Muscle of arm (tissue), 12 donors: Measurements from ENCODE around the gene CAPZA1. TPM values are rescaled to one million over a fixed set of nuclear protein-coding genes. Genes with fewer than 3 reads are reported as not detected.
"Not testable (repeated sequence)": the region's sequence is repeated elsewhere in the genome, so short reads cannot be mapped to it uniquely, and the experiment has no call there.

Source experiments
- DNase-seq: peaks from one replicate; pipeline ENCODE4 v3.0.0-alpha.2; 2013
- polyA plus RNA-seq, 12 donors: library from polyadenylated mRNA; unstranded; fragments of 120-200 nt; gene quantifications; one replicate each; pipeline ENCODE4 v1.2.1, GENCODE V29; 2013; ENCODE audit not compliant: insufficient read length in 12 of 12

Gene CAPZA1
- polyA plus RNA-seq, 12 donors: 61.4 to 947 (median 94.0) TPM

DNA sequence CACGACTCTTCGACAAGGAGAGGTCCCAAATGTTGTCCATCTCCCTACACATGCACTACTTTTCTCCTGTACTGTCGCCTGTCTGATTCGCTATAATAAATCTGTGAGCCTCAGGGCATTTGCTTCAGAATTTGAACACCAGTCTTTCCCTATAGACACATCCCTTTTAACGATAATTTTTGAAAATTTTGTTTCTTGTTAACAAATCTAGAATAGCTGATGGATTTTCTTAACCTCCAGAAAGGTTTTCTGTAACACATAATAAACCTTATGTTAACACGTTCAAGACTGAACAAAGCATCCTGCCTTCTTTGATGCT, 704 bp downstream of the CAPZA1 start:
- DNase-seq: no peak

GRCh38 chr1:112624493-112624892, 4.9 kb downstream of the CAPZA1 start:
- not testable (repeated sequence) for DNase-seq

DNA sequence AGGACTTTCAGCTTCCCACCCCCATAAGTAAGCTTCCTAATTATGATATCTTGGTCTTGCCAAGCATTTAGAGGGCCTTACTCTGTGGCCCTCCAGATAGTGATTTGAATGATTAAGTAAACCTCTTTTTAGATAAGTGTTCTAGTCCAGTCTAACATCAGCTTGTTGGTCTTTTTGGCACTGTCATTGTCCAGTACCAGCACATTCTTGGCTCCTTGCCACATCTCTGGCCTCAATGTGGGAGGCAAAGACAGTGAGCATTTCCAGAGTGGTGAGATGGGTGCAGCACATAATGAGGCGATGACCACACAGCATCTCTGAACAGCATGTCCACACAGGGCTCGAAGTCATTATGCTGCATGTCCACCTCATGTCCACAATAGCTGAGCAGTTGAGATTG, 6.1 kb downstream of the CAPZA1 start:
- DNase-seq: no peak

DNA sequence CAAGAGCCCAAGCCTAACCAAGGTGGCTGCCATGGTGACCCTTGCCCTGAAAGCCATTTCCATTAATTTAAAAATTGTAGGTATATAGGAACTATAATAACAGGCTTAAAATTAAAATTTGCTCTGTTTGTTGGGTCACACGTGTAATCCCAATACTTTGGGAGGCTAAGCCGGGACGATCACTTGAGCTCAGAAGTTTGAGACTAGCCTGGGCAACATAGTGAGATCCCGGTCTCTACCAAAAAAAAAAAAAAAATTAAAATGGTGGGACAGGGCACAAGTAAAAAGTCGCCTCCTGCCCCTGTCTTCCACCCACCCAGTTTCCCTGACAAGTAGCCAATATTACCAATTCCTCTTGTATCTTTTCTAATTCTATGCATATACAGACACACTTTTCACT, 6.6 kb downstream of the CAPZA1 start:
- no peak for DNase-seq

DNA sequence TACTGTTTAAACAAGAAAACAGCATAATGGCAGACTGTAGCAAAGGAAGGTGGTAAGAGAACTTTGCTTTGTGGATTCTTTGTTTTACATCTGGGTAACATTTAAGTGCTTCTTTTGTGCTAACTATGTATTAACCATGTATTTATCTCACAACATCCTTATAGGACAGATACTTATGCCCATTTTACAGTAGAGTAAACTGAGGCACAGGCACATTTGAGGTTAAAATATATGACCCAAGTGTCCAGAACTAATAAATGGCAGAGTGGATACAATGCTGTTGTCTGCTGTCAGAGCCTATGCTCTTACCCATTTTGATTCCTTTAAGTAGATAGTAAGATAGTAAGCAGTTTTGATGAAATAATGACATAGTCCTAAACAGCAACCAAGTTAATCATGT, 7.3 kb downstream of the CAPZA1 start:
- DNase-seq: no peak

DNA sequence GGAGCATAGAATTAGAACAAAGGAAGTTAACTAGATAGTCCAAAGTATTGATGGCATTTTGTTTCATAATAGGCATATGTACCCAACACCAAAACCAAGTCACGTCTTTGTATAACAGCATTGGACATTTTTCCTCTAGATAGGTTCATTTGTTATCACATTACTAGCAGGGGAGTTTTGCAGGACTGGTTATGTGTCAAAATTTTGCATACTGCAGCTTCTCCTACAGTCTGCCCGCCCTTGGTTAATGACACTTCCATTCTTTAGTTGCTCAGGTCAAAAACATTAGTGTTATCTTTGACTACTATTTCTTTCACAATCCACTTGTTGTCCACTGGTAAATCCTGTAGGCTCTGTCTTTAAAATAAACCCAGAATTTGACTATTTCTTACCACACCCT, 8.9 kb downstream of the CAPZA1 start:
- DNase-seq: no peak

GRCh38 chr1:112629256-112629655, 9.6 kb downstream of the CAPZA1 start:
- DNase-seq: no peak

GRCh38 chr1:112633628-112634027, 14.0 kb downstream of the CAPZA1 start:
- DNase-seq: no peak

- no peak for DNase-seq
Observed at GRCh38 chr1:112634367-112634766, 14.7 kb downstream of the CAPZA1 start.

GRCh38 chr1:112636056-112636455, 16.4 kb downstream of the CAPZA1 start:
- no peak for DNase-seq

GRCh38 chr1:112636597-112637253, 17.1 kb downstream of the CAPZA1 start:
- no peak for DNase-seq

DNA sequence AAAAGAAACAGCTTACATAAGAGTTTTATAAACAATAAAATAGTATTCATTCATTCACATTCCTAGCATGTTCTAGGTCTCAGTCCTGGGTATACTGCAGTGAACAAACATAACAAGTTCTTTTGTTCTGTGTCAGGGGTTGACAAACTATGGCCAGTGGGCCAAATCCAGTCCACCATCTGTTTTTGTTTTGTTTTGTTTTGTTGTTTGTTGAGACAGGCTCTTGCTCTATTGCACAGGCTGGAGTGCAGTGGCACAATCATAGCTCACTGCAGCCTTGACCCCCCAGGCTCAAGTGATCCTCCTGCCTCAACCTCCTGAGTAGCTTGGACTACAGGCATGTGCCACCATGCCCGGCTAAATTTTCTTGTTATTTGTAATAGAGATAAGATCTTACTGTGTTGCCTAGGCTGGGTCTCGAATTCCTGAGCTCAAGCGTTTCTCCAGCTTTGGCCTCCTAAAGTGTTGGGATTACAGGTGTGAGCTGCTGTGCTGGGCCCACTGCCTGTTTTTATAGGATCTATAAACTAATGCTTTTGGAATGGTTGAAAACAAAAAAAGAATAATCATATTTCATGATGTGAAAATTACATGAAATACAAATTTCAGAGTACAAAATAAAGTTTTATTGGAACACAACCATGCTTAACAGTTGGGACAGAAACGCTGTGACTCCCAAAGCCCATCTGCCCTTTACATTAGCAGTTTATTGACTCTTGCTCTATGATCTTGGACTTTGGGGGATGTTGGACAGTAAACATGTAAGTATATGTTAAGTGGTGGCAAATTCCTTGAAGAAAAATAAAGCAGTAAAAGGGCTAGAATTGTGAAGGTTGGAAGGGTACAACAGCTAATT, 17.9 kb downstream of the CAPZA1 start:
- DNase-seq: no peak

DNA sequence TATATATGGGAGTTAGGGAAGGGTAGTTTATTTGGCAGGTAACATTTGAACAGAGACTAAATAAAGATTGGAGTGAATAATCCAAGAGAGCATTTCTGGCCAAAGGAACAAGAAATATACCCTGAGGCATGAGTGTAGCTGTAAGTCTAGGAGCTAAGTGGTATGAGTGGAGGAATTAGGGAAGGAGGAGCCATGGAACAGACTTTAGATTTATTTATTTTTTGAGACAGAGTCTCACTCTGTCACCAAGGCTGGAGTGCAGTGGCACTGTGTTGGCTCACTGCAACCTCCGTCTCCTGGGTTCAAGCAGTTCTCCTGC, 18.4 kb downstream of the CAPZA1 start:
- DNase-seq: no peak

GRCh38 chr1:112640437-112640836, 20.8 kb downstream of the CAPZA1 start:
- DNase-seq: not testable (repeated sequence)

DNA sequence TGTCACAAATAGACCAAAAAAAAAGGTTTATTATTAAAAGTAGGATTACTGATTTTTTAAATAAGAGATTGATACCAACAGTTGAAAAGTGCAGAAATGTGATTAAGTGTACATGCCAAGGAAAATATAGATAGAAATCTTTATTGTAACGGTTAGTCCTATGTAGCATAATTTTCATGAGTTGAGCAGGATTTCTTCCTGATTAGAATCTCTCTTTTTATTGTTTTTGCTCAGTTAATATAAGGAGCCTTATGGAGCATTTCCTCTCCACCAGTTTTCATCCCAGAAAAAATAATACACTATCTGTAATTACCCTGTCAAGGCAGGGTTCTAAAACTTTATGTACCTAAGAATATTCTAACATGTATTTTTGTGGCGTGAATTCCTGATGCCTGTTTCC, 23.4 kb downstream of the CAPZA1 start:
- no peak for DNase-seq

GRCh38 chr1:112646225-112646624, 26.6 kb downstream of the CAPZA1 start:
- DNase-seq: no peak

DNA sequence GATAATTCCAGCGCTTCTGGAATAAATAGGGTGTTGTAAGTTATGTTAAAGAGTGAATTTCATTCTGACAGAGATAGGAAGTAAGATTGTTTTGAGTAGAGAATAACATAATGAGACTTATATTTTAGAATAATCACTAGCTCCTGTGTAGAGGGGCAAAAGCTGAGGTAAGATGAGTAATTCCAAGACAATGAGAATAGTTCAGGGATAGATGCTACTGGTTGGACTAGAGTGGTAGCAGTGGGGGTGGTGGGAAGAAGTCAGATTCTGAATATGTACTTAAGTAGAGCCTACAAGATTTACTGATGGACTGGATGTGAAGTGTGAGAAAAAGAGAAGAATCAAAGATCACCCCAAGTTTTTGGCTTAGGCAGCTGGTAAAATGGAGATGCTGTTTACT, 31.6 kb downstream of the CAPZA1 start:
- no peak for DNase-seq

GRCh38 chr1:112665857-112666256, 46.2 kb downstream of the CAPZA1 start:
- DNase-seq: no peak

DNA sequence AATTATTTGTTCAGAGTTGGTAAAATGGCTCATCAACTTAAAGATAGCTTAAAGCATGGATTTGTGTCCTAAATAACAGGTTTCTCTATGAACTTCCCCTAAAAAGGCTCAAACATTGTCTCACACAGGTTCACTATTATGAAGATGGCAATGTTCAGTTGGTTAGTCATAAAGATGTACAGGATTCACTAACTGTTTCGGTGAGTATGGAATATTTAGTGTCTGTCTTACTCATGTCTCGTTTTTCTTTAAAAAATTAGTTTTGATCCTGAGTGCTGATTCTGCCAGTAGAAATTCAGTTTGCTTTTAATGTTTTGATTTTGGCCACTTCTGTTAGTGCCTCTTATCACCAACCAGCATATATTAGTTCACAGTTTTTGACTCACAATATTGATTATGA, 47.3 kb downstream of the CAPZA1 start:
- no peak for DNase-seq

- DNase-seq: no peak
Observed at GRCh38 chr1:112672009-112672408, 52.4 kb downstream of the CAPZA1 start.

DNA sequence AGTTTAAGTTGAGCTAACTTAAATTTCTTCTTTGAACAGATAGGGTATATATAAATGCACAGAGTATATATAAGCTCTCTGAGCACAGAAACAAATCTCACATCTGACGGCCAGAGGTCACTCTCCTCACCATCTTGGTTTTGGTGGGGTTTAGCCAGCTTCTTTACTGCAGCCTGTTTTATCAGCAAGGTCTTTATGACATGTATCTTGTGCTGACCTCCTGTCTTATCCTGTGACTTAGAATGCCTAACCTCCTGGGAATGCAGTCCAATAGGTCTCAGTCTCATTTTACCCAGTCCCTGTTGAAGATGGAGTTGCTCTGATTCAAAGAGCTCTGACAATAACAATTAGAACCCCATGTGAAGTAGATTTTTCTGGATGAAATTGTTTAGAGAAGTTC, 53.2 kb downstream of the CAPZA1 start:
- no peak for DNase-seq

DNA sequence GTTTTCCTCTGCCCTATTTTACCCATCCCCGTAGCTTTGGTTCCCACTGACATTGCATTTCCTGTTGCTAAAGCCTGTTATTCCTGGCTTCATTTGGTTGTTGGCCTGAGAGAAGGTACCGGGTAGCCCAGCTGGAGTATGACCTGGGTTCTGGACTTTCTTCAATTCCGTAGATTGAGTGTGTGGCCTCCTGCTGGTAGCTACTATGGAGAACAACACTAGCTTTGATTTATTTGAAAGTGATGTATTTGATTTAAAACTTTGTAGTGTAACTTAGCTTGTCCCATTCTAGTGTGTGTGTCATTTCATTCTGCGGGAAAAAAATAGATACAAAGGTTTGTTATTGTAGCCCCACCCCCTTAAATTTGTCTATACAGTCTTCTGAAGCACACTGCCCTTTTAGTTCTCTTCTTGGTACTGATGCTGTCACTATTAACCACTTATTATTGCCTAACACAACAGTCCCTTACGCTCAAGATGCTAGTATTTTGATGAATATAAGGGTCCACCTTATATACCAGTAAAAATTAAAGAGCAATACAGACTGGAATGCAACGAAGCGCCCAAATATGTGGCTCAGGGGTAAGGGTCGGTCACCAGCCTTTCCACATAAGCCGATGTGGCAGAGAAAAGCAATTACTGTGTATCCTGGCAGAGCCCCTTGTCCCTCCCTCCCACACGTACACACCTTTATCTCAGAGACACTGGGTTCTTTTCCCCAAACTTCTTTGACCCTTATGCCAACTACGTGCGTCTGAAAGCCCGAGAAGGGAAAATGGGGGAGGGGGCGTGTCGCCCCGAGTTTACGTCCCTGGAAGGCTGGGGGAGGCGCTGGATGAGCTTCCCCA, 54.2 kb downstream of the CAPZA1 start:
- DNase-seq: peak; percentile 51

DNA sequence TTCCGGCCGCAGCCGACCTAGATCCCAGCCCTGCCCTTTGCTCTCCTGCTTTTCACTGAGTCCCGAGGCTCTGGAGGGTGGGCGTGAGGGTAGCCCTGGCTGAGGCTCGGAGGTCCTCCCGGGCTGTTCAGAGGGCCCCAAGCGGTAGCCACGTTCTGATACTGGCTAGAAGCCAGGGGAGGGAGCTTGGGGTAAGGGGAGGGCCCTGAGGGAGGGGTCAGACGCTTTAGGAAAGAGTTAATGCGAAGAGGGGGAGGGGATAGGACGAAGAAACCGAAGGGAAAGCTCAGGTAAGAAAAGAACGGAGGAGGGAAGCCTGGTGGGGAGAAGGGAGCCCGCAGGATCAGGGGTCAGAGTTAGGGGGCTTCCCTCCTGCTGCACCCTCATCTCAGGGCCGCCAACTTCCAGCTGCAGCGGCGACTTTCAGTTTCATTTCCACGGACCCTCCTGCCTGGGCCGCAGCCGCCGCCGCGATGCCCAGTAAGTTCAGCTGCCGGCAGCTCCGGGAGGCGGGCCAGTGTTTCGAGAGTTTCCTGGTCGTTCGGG, 54.9 kb downstream of the CAPZA1 start, which contains the start of gene MOV10:
MOV10 (plus strand) TSS at position 220 of the 546 bp plus-strand sequence; CDS start at position 474, 254 bp downstream.
- peak; percentile 76 for DNase-seq
